Body of pancreas (tissue), 4 donors: ENCODE data around the gene NUDT2.

ENCODE experiments used
- POLR2A ChIP-seq, 3 donors: fragments of 450-650 bp; IDR thresholded peaks; one replicate each; pipeline ENCODE4 v1.6.1; 2016; ENCODE audit warnings: antibody characterized with exemption in 3 of 3, mild to moderate bottlenecking in 2 of 3
- TF ChIP-seq, protein P1 (sequence below), 7 experiments: fragments of 450-650 bp in 4 of 7; fragments of 200-600 bp in 3 of 7; sonication (generic) in 3 of 7; IDR thresholded peaks; one replicate each; pipeline ENCODE4 v1.5.1; 2016 to 2019; ENCODE audit warnings: antibody characterized with exemption in 7 of 7

DNA sequence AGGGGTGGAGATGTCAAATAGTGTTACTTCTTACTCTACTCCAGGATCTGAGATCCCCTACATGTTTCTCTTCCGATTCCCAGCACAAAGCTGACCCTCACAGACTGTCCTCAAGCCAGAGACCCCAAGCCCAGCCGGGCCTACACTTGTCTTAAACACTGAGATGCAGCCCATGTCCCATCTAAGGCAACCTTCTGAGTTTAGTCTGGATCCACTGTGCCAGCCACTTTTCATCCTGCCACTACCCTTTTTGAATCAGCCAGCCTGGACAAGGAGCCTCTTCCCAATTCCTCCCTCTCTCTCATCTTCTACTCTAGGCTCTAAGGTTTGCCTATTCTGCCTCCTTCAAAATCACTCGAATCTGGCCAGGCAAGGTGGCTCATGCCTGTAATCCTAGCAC is 53.5 kb downstream of the NUDT2 start:
- TF ChIP-seq POLR2A (IDR thresholded peaks at IDR 0.05) = no peak
- TF ChIP-seq, protein P1, sequence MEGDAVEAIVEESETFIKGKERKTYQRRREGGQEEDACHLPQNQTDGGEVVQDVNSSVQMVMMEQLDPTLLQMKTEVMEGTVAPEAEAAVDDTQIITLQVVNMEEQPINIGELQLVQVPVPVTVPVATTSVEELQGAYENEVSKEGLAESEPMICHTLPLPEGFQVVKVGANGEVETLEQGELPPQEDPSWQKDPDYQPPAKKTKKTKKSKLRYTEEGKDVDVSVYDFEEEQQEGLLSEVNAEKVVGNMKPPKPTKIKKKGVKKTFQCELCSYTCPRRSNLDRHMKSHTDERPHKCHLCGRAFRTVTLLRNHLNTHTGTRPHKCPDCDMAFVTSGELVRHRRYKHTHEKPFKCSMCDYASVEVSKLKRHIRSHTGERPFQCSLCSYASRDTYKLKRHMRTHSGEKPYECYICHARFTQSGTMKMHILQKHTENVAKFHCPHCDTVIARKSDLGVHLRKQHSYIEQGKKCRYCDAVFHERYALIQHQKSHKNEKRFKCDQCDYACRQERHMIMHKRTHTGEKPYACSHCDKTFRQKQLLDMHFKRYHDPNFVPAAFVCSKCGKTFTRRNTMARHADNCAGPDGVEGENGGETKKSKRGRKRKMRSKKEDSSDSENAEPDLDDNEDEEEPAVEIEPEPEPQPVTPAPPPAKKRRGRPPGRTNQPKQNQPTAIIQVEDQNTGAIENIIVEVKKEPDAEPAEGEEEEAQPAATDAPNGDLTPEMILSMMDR (IDR thresholded peaks at IDR 0.05) = no peak
